Fibroblast of upper back skin (primary cell): ENCODE data around the gene FIZ1.
"Not testable (repeated sequence)": the region's sequence is repeated elsewhere in the genome, so short reads cannot be mapped to it uniquely, and the experiment has no call there.

ENCODE experiments used
- DNase-seq: peaks from one replicate; pipeline ENCODE4 v3.0.0-alpha.2; 2013

Gene FIZ1

GRCh38 chr19:55569477-55569876, 29.8 kb downstream of the FIZ1 start:
- DNase-seq: not testable (repeated sequence)

- no peak for DNase-seq
These were observed 31.5 kb downstream of the FIZ1 start for GRCh38 chr19:55567708-55568328.

- DNase-seq: no peak
These were observed 32.5 kb downstream of the FIZ1 start for GRCh38 chr19:55566823-55567222.

GRCh38 chr19:55563261-55563690, 36.0 kb downstream of the FIZ1 start:
- no peak for DNase-seq

- no peak for DNase-seq
These were observed 39.6 kb downstream of the FIZ1 start for GRCh38 chr19:55559684-55560083.

- DNase-seq: no peak
These were observed 44.6 kb downstream of the FIZ1 start for GRCh38 chr19:55554741-55555152.

- DNase-seq: no peak
These were observed 45.0 kb downstream of the FIZ1 start for GRCh38 chr19:55554302-55554701.

GRCh38 chr19:55553217-55554182, 45.8 kb downstream of the FIZ1 start:
- DNase-seq: no peak

GRCh38 chr19:55552620-55553019, 46.7 kb downstream of the FIZ1 start:
- DNase-seq: peak; percentile 86

- no peak for DNase-seq
These were observed 47.1 kb downstream of the FIZ1 start for GRCh38 chr19:55552206-55552605.

- peak; percentile 28 for DNase-seq
These were observed 49.0 kb downstream of the FIZ1 start for GRCh38 chr19:55550321-55550650.

- DNase-seq: peak; percentile 88
These were observed 49.6 kb downstream of the FIZ1 start for GRCh38 chr19:55549500-55550320.

- DNase-seq: peak; percentile 50
These were observed 52.3 kb downstream of the FIZ1 start for GRCh38 chr19:55546822-55547614.

- DNase-seq: no peak
These were observed 53.3 kb downstream of the FIZ1 start for GRCh38 chr19:55546011-55546410.

GRCh38 chr19:55545443-55545842, 53.9 kb downstream of the FIZ1 start, which contains the start of gene SBK3:
SBK3 (minus strand) TSS chr19:55545543; CDS start chr19:55545543, 0 bp downstream.
- no peak for DNase-seq

GRCh38 chr19:55544776-55545439, 54.4 kb downstream of the FIZ1 start:
- no peak for DNase-seq

- no peak for DNase-seq
These were observed 55.3 kb downstream of the FIZ1 start for GRCh38 chr19:55544014-55544413.

GRCh38 chr19:55543567-55543966, 55.8 kb downstream of the FIZ1 start:
- DNase-seq: no peak

GRCh38 chr19:55542292-55542855, 56.9 kb downstream of the FIZ1 start:
- DNase-seq: no peak
